Stimulated activated naive CD4-positive, alpha-beta T cell treated with Interleukin-2 at 50 U/mL for 16 hours (primary cell): ENCODE measurements around the gene KLHL10.

Source experiments
- DNase-seq: peaks from one replicate; lab custom pipeline; 2025; lab: John Stamatoyannopoulos, UW

The KLHL10 gene

GRCh38 chr17:41895617-41896016 lies 58.0 kb downstream of the KLHL10 start:
- no peak for DNase-seq

GRCh38 chr17:41896726-41897125 lies 59.1 kb downstream of the KLHL10 start:
- DNase-seq: no peak
